IPS-20b (cell line): ENCODE data around the gene TIPRL.

Source experiments
- H3K27ac ChIP-seq: one replicate; pipeline ENCODE4 v1.5.1; 2013; ENCODE audit warnings: low read length
- H3K27me3 ChIP-seq: 2 replicates; pipeline ENCODE4 v1.6.1; 2013; ENCODE audit warnings: mild to moderate bottlenecking, low read length, inconsistent platforms; ENCODE audit not compliant: insufficient read depth
- H3K36me3 ChIP-seq: 2 replicates; pipeline ENCODE4 v1.6.1; 2013; ENCODE audit warnings: low read depth, mild to moderate bottlenecking, inconsistent platforms, low read length, moderate library complexity; ENCODE audit not compliant: insufficient read depth
- H3K4me1 ChIP-seq: 2 replicates; pipeline ENCODE4 v1.6.1; 2013; ENCODE audit warnings: mild to moderate bottlenecking, control low read depth, inconsistent platforms, low read length, moderate library complexity; ENCODE audit not compliant: insufficient read depth
- H3K4me3 ChIP-seq: 2 replicates; pipeline ENCODE4 v1.5.1; 2013; ENCODE audit warnings: mild to moderate bottlenecking, low read length, inconsistent platforms
- H3K9ac ChIP-seq: 2 replicates; pipeline ENCODE4 v1.6.1; 2013; ENCODE audit warnings: low read depth, mild to moderate bottlenecking, inconsistent platforms, low read length, moderate library complexity
- H3K9me3 ChIP-seq: 2 replicates; pipeline ENCODE4 v1.6.1; 2013; ENCODE audit warnings: mild to moderate bottlenecking, low read depth, low read length, inconsistent platforms; ENCODE audit not compliant: insufficient read depth

Gene TIPRL

GRCh38 chr1:168221275-168221674 lies 42.5 kb downstream of the TIPRL start:
- Histone ChIP-seq H3K27ac (no peak overlapping the region), H3K4me1 (peaks cover 8% of the 10 kb centered on the region), H3K9ac (no peak overlapping the region), H3K36me3 (no peaks in the 10 kb centered on the region), H3K9me3 (no peaks in the 10 kb centered on the region; the same call in 1 of the 2 replicates), H3K4me3 (no peak overlapping the region), H3K27me3 (no peaks in the 10 kb centered on the region; the same call in 1 of the 2 replicates)

GRCh38 chr1:168223261-168223660 lies 44.5 kb downstream of the TIPRL start:
- Histone ChIP-seq H3K4me1 (peaks cover 11% of the 10 kb centered on the region), H3K4me3 (no peak overlapping the region), H3K9me3 (no peaks in the 10 kb centered on the region; the same call in 1 of the 2 replicates), H3K9ac (no peak overlapping the region), H3K27ac (no peak overlapping the region), H3K27me3 (peaks cover 3% of the 10 kb centered on the region; the same call in 1 of the 2 replicates), H3K36me3 (no peaks in the 10 kb centered on the region)

- no peaks in the 10 kb centered on the region for H3K36me3 ChIP-seq
- peaks cover 8% of the 10 kb centered on the region for H3K4me1 ChIP-seq
- peaks cover 3% of the 10 kb centered on the region; the same call in 1 of the 2 replicates for H3K27me3 ChIP-seq
- H3K4me3 ChIP-seq, result no peak overlapping the region
- H3K9me3 ChIP-seq, result no peaks in the 10 kb centered on the region; the same call in 1 of the 2 replicates
- no peak overlapping the region for H3K9ac ChIP-seq
- no peak overlapping the region for H3K27ac ChIP-seq
These were observed 45.1 kb downstream of the TIPRL start for GRCh38 chr1:168223681-168224540.

- Histone ChIP-seq H3K4me3 (peak overlapping the region; percentile 81; the same call in 1 of the 2 replicates), H3K27me3 (peaks cover 3% of the 10 kb centered on the region; the same call in 1 of the 2 replicates), H3K36me3 (peaks cover 3% of the 10 kb centered on the region; the same call in 1 of the 2 replicates), H3K27ac (no peak overlapping the region), H3K9me3 (no peaks in the 10 kb centered on the region; the same call in 1 of the 2 replicates), H3K4me1 (peaks cover 7% of the 10 kb centered on the region; the same call in 1 of the 2 replicates), H3K9ac (peak overlapping the region; percentile 90; the same call in 1 of the 2 replicates)
These were observed 46.2 kb downstream of the TIPRL start for GRCh38 chr1:168224991-168225390.

GRCh38 chr1:168225476-168226190 lies 46.9 kb downstream of the TIPRL start, which contains the start of gene SFT2D2:
Gene SFT2D2, plus strand, starts transcription at chr1:168226004. Its CDS starts 76 bp downstream, at chr1:168226080.
- H3K9me3 ChIP-seq, result no peaks in the 10 kb centered on the region; the same call in 1 of the 2 replicates
- peaks cover 7% of the 10 kb centered on the region; the same call in 1 of the 2 replicates for H3K4me1 ChIP-seq
- peaks cover 3% of the 10 kb centered on the region; the same call in 1 of the 2 replicates for H3K27me3 ChIP-seq
- peak within 1 kb of the TSS; percentile 81 for H3K4me3 ChIP-seq
- H3K27ac ChIP-seq, result peak within 1 kb of the TSS; percentile 94
- H3K9ac ChIP-seq, result peak within 1 kb of the TSS; percentile 90; the same call in 1 of the 2 replicates
- H3K36me3 ChIP-seq, result peaks cover 3% of the 10 kb centered on the region; the same call in 1 of the 2 replicates

GRCh38 chr1:168227620-168228019 lies 48.9 kb downstream of the TIPRL start:
- Histone ChIP-seq H3K27me3 (peaks cover 3% of the 10 kb centered on the region; the same call in 1 of the 2 replicates), H3K36me3 (peaks cover 9% of the 10 kb centered on the region), H3K9ac (0 out of 2 replicates have a peak overlapping the region, but pooled peaks have one; percentile 25), H3K4me1 (peaks cover 7% of the 10 kb centered on the region; the same call in 1 of the 2 replicates), H3K27ac (no peak overlapping the region), H3K9me3 (no peaks in the 10 kb centered on the region; the same call in 1 of the 2 replicates), H3K4me3 (no peak overlapping the region)

- no peak overlapping the region for H3K4me3 ChIP-seq
- no peak overlapping the region for H3K9ac ChIP-seq
- H3K36me3 ChIP-seq, result peaks cover 18% of the 10 kb centered on the region
- no peaks in the 10 kb centered on the region for H3K9me3 ChIP-seq
- H3K4me1 ChIP-seq, result peaks cover 7% of the 10 kb centered on the region; the same call in 1 of the 2 replicates
- peaks cover 3% of the 10 kb centered on the region; the same call in 1 of the 2 replicates for H3K27me3 ChIP-seq
- H3K27ac ChIP-seq, result no peak overlapping the region
These were observed 51.1 kb downstream of the TIPRL start for GRCh38 chr1:168229893-168230292.

GRCh38 chr1:168230709-168231108 lies 51.9 kb downstream of the TIPRL start:
- Histone ChIP-seq H3K9me3 (no peaks in the 10 kb centered on the region), H3K36me3 (peaks cover 18% of the 10 kb centered on the region), H3K4me1 (peaks cover 7% of the 10 kb centered on the region; the same call in 1 of the 2 replicates), H3K4me3 (no peak overlapping the region), H3K27me3 (peaks cover 3% of the 10 kb centered on the region; the same call in 1 of the 2 replicates), H3K9ac (no peak overlapping the region), H3K27ac (no peak overlapping the region)

- no peaks in the 10 kb centered on the region for H3K4me1 ChIP-seq
- no peaks in the 10 kb centered on the region for H3K9me3 ChIP-seq
- no peaks in the 10 kb centered on the region for H3K27me3 ChIP-seq
- no peak overlapping the region for H3K9ac ChIP-seq
- no peak overlapping the region for H3K4me3 ChIP-seq
- H3K27ac ChIP-seq, result no peak overlapping the region
- H3K36me3 ChIP-seq, result peaks cover 53% of the 10 kb centered on the region
These were observed 56.2 kb downstream of the TIPRL start for GRCh38 chr1:168234846-168235547.

- no peaks in the 10 kb centered on the region for H3K27me3 ChIP-seq
- no peak overlapping the region for H3K27ac ChIP-seq
- peaks cover 58% of the 10 kb centered on the region for H3K36me3 ChIP-seq
- H3K4me3 ChIP-seq, result no peak overlapping the region
- no peaks in the 10 kb centered on the region for H3K9me3 ChIP-seq
- no peaks in the 10 kb centered on the region for H3K4me1 ChIP-seq
- no peak overlapping the region for H3K9ac ChIP-seq
These were observed 56.8 kb downstream of the TIPRL start for GRCh38 chr1:168235548-168235885.

- H3K27me3 ChIP-seq, result no peaks in the 10 kb centered on the region
- H3K4me1 ChIP-seq, result no peaks in the 10 kb centered on the region
- H3K27ac ChIP-seq, result no peak overlapping the region
- no peak overlapping the region for H3K9ac ChIP-seq
- no peak overlapping the region for H3K4me3 ChIP-seq
- H3K36me3 ChIP-seq, result peaks cover 60% of the 10 kb centered on the region
- H3K9me3 ChIP-seq, result no peaks in the 10 kb centered on the region
These were observed 57.2 kb downstream of the TIPRL start for GRCh38 chr1:168235937-168236336.
